NCI-H2196 (cell line): ENCODE data around the gene COL23A1.
"Not testable (repeated sequence)": the region's sequence is repeated elsewhere in the genome, so short reads cannot be mapped to it uniquely, and the experiment has no call there.

Experiments used
- DNase-seq: peaks from one replicate; lab custom pipeline; 2025; ENCODE audit not compliant: unreplicated experiment; lab: John Stamatoyannopoulos, UW

The COL23A1 gene

DNA sequence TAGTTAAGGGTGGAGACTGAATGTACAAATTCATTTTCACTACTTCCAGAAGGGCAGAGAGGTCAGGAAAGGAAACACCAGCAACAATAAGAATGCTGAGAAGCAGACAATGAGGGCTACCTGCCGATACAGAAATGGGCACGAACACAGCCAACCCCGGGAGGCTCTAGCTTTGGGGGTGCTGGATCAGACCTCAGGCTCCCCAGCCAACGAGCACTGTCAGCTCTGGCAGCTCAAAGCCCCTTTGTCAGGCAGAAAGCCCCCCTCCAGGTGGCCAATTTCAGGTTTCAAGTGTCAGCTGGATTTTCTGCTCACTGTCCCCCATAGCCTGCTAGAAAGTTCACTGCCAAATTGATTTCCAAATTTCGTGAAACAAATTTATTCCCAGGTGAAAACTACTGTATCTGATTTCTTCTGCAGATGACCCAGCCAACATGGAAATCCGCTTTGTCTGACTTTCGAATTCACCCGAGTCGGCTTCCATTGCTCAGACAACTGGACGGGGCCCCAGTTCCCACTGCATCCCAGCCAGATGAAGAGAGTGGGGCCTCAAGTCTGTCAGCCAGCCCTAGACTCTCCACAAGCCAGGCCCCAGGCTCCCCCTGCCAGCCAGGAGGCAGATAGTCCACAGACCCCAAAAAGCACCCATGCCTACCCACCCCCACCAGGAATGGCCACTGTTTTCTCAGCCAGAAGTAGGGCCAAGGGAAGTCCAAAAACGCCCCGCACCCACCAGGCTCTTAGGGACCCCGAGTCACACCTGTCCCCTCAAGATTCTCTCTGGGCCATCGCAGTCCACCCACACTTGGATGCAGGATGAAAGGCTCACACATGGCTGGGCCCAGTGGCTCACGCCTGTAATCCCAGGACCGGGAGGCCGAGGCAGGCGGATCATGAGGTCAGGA lies 261.1 kb downstream of the COL23A1 start:
- DNase-seq = no peak

DNA sequence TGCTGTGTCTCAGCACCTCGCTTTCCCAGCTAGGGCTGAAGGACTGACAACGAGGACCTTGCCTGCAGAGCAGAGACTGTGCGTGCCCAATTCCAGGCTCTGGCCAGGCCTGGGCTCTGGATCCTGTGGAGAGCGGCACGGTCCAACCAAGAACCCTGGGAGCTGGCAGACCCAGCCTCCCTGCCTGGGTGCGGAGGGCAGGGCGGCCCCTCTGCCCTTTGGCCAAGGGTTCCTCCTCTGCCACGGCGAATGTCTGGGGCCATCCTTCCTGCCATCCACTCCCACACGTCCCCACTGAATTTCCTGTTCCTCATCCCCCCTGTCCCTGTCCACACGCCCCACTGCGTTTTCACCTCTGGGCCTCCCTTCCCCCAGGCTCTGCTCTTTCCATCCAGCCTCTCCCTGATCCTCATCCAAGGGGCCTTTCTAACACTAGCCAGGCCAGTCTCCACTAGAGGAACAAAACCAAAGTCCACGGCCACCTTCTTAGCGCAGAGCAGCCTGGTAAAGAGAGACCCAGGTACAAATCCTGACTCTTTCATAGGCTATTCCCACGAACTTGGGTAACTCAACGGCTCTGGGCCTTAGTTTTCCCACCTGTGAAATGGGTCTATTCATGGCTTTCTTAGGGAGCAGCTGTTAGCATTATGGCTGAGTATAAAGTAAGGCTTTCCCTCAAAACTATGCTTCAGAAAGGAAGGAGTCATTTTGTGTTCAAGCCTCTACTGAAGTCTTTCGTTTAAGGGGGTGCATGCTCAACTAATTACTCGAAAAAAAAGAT lies 262.1 kb downstream of the COL23A1 start:
- DNase-seq = no peak

GRCh38 chr5:178327446-178327845 lies 262.7 kb downstream of the COL23A1 start:
- no peak for DNase-seq

GRCh38 chr5:178326374-178326715 lies 263.8 kb downstream of the COL23A1 start:
- DNase-seq = no peak

DNA sequence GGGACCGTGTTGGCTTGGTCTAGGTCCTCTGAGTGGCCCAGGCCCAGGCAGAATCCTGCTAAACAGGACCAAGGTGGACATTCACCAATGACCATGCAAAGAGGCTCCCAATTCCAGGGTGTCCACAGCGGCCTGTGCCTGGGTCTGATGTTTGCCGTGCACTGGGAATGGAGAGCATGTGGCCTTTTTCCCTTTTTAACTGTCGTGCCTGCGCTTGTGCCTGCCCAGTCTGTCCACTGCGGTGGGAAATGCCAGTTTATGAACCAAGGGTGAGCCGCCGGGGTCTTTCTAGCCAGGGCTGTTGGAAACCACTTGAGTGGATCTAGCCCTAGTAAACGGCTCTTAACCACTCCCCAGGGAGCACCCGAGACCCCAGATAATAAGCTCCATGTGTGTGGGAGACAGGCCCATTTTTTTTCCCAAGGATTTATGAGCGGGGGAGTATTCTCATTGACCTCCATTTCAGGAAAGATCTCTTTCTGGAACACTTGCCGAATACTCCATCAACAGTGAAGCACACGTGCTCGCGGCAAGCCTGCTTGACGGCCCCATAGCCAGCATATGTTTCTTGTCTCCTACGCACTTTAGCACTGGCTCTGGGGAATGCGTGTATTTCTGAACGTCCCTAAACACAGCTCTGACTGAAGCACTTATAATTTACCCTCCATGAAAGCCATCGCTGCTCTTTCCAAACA lies 264.4 kb downstream of the COL23A1 start:
- DNase-seq = no peak

DNA sequence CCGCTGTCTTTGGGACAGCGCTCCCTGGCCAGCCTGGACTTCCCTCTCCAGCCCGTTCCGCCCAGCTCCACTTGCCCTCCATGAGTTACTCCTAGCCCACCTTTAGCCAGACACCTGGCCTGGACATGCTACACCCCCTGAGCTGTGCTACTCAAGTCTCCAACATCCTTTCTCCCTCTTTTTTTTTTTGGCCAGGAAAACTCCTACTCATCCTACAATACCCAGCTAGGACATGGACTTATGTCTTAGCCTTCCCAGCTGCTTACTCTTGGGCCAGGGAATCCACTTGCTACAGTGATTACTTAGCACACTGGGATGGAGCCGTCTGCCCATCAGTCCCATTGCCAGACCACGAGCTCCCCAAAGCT lies 264.9 kb downstream of the COL23A1 start:
- DNase-seq = no peak

DNA sequence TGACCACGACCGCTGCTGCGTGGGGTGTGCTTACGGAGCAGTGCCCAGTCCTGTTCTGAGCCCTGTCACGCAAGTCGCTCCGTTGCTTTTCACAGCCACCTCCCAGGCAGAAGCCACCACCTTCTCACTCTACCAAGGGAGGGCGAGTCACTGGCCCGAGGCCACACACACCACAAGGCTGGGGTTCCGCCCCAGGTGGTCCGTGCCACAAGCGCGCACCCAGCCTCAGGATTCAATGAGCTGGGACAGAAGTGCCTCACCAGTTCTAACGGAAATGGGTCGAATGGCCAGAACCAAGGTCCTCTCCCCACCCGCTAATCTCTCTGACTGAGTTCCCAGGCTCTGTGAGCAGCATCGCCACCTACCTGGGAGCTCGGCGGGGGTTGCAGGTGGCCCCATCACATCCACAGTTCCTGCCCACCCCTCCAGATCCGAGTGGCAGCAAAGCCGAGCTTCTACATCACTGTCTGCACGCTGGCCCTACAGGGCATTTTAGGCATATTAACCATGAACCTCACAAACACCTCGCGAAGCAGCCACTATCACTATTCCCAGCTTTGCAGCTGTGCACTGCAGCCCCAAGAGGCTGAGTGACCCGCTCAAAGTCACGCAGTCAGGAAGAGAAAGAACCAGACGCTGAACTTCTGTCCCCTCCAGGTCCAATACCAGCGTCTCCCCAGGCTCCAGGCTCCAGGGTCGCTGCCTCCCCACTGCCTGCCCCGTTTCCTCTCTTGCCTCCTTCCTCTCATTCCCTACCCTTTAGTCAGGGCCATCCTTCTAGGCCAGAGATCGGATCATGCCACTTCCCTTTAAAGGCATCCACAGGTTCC lies 265.5 kb downstream of the COL23A1 start:
- DNase-seq = no peak

- DNase-seq = no peak
Measured at GRCh38 chr5:178323961-178324360, 266.2 kb downstream of the COL23A1 start.

DNA sequence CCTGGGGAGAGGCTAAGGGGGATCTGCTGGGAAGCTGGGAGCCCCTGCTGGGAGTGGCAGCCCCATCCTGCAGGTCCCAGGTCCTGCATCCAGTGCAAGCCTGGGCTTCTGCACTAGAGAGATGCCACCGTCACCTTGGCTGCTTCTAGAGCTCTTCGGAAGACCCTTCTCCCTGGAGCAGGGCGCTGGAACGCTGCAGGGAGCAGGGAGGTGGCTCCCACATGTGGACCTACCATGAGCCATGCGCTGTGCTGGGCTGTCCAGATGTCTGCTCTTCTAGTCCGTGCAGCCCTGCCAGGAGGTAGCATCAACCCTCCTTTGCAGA lies 266.7 kb downstream of the COL23A1 start:
- DNase-seq = no peak

- DNase-seq = no peak
Measured at GRCh38 chr5:178322736-178323540, 267.3 kb downstream of the COL23A1 start.

DNA sequence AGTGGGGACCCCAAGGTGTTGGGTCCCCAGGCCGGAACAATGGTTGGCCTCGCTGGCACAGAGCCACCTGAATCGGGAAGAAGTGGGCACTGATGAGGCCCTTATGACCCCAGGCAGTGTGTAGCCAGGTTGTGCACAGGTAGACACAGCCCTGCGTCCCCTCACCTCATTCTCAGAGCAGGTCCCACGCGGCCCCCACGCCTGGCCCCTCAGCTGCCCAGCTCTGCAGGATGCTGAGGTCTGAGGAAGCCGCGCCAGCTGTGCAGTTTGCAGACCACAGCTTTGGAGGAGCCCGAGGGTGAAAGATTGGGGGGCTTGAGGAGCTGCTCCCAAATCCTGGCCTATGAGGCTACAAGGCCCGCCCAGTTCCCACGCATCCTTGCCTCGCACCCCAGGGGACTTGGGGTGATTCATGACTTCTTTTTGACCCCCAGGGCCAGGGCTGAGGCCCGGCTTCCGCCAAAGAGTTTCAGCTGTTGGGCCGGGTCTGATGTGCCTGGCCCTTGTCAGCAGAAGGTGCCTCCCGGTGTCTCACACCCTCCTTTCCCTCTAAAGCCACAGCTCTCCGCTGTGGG lies 269.8 kb downstream of the COL23A1 start:
- no peak for DNase-seq

GRCh38 chr5:178319541-178320041 lies 270.6 kb downstream of the COL23A1 start:
- no peak for DNase-seq

DNA sequence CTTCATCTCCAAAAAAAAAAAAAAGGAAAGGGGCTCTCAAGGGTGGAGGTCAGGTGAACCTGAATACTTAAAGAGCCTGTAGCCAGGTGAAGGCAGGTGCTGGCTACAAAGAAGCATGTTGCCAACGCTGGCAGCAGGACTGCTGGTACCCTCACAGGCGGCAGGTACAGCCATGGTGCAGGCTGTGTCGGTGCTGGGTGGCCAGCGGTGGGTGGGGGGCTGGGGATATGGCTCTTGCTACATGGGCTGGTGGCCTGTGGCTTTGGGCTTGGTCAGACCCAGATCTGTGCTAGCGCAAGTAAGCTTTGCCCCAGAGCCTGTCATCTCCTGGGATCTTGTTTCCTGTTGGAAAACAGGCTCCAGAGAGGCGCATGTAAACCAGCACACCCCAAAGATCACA lies 271.3 kb downstream of the COL23A1 start:
- no peak for DNase-seq

GRCh38 chr5:178318382-178318781 lies 271.8 kb downstream of the COL23A1 start:
- no peak for DNase-seq

GRCh38 chr5:178317727-178318126 lies 272.5 kb downstream of the COL23A1 start:
- not testable (repeated sequence) for DNase-seq

DNA sequence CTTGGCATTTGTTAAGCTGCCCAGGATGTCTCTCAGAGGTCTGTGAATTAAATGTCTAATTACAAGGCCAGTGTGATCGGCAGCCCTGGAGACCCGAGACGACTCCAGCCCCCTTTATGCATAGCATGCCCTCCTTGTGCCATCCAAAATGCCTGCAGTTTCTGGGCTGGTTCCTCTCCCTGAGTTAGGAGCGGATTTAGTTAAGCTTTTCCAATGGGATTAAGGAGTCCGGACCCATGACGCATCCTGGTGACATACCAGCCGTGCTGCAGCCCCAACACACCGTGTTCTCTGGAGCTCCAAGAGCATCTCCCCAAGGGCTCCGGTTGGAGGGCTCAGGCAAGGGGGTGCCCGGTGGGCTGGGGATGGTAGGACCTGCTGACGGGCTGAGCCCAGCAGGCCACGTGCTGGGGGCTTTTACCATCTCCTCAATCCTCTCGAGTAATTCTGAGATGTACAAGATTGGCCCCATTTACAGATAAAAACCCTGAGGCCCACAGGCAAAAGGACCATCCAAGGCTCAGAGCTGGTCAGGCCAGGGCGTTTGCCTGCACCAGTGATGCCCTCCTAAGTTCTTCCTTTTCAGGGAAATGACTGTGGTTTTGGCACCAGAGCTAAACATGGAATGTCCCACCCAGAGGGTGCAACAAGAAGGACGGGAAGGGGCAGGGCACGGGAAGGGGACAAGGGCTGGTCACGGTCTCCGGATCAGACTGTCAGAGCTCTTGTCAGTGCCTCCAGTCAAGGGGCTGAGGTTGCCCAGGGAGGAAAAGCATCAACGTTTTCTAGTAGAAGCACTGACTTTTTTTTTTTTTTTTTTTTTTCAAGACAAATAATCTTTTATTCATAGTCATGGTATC lies 275.0 kb downstream of the COL23A1 start:
- DNase-seq = no peak

GRCh38 chr5:178314061-178314660 lies 276.0 kb downstream of the COL23A1 start:
- DNase-seq = no peak

DNA sequence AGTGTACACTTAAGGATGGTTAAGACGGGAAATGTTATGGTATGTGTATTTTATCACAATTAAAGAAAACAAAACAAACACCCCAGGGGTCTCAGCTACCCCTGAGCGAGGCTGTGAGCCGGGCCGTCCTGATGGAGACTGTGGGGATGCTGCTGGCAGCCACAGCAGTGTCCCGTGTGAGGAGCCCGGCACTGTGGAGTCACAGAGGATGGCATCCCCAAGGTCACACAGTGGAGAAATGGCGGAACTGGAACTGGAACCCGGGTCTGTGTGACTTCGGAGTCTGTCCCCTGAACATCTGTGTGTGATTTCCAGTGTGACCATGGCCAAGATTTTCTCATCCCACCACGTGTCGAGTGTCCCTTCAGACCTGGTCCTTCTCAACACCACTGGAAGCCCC lies 276.9 kb downstream of the COL23A1 start:
- no peak for DNase-seq
